HepG2 (cell line): ENCODE results near the gene SAP25. TPM values are rescaled to one million over a fixed set of nuclear protein-coding genes. Genes with fewer than 3 reads are reported as not detected.

Experiments
- BRD4 ChIP-seq: sonication (generic); formaldehyde crosslinking; IDR thresholded peaks from 2 replicates; pipeline ENCODE4 v1.4.0; 2020; ENCODE audit warnings: missing genetic modification reagents
- ELF1 ChIP-seq: sonication (generic); formaldehyde crosslinking; IDR thresholded peaks from 2 replicates; pipeline ENCODE4 v1.4.0; 2020; ENCODE audit warnings: missing genetic modification reagents
- FOXC1 ChIP-seq: sonication (generic); formaldehyde crosslinking; IDR thresholded peaks from 2 replicates; pipeline ENCODE4 v1.8.0; 2022; ENCODE audit warnings: mild to moderate bottlenecking, missing genetic modification reagents, borderline replicate concordance
- HDAC1 ChIP-seq: sonication (generic); formaldehyde crosslinking; IDR thresholded peaks from 2 replicates; pipeline ENCODE4 v1.5.1; 2020; ENCODE audit warnings: mild to moderate bottlenecking, missing genetic modification reagents
- MAFF ChIP-seq: IDR thresholded peaks from 2 replicates; pipeline ENCODE4 v1.6.1; 2011; ENCODE audit warnings: low read depth, low read length, improper control_type of control experiment
- MAFG ChIP-seq: sonication (generic); formaldehyde crosslinking; IDR thresholded peaks from 2 replicates; pipeline ENCODE4 v1.5.1; 2020; ENCODE audit warnings: mild to moderate bottlenecking, missing genetic modification reagents
- MYC ChIP-seq: sonication (generic); formaldehyde crosslinking; IDR thresholded peaks from 2 replicates; pipeline ENCODE4 v1.9.0; 2021; ENCODE audit warnings: missing genetic modification reagents, borderline replicate concordance
- REST ChIP-seq, 2 experiments: IDR thresholded peaks; 2 replicates each; pipeline ENCODE4 v1.6.1; 2011 to 2012; ENCODE audit warnings: low read length in 2 of 2, borderline replicate concordance in 1 of 2, low read depth in 1 of 2, mild to moderate bottlenecking in 1 of 2, moderate library complexity in 1 of 2
- TAF15 ChIP-seq: fragments of 200-400 bp; formaldehyde crosslinking; IDR thresholded peaks from one replicate; pipeline ENCODE4 v1.6.1; 2018; ENCODE audit warnings: mild to moderate bottlenecking, low read depth, low read length; ENCODE audit not compliant: poor library complexity, severe bottlenecking
- TFDP2 ChIP-seq: sonication (generic); formaldehyde crosslinking; IDR thresholded peaks from 2 replicates; pipeline ENCODE4 v1.4.0; 2020; ENCODE audit warnings: missing genetic modification reagents
- ZBTB38 ChIP-seq: sonication (generic); formaldehyde crosslinking; IDR thresholded peaks from 2 replicates; pipeline ENCODE4 v1.5.1; 2020; ENCODE audit warnings: mild to moderate bottlenecking, missing genetic modification reagents
- ZFP82 ChIP-seq: sonication (generic); formaldehyde crosslinking; IDR thresholded peaks from 2 replicates; pipeline ENCODE4 v1.5.1; 2020; ENCODE audit warnings: mild to moderate bottlenecking, missing genetic modification reagents, borderline replicate concordance
- ZNF407 ChIP-seq: sonication (generic); formaldehyde crosslinking; IDR thresholded peaks from one replicate; pipeline ENCODE4 v1.5.1; 2020; ENCODE audit warnings: mild to moderate bottlenecking, missing genetic modification reagents; ENCODE audit errors: not compliant biosample characterization
- ZSCAN25 ChIP-seq: sonication (generic); formaldehyde crosslinking; IDR thresholded peaks from 2 replicates; pipeline ENCODE4 v1.8.0; 2022; ENCODE audit warnings: mild to moderate bottlenecking, missing genetic modification reagents
- ZSCAN30 ChIP-seq: sonication (generic); formaldehyde crosslinking; IDR thresholded peaks from 2 replicates; pipeline ENCODE4 v1.5.0; 2020; ENCODE audit warnings: mild to moderate bottlenecking, missing genetic modification reagents
- polyA plus RNA-seq, 8 experiments: library from polyadenylated mRNA; depleted of rRNA in 3 of 8; stranded (reverse) in 7 of 8; unstranded in 1 of 8; fragments of >200 nt; fragmentation: Illumina TruSeq in 4 of 8; extraction: Trizol in 4 of 8; gene quantifications; 2 replicates each; pipeline versions ENCODE4 v1.2.1 to v1.2.3, GENCODE V29; 2011 to 2016; ENCODE audit warnings: low read depth in 4 of 8, missing spikeins in 1 of 8, mixed read lengths in 1 of 8; ENCODE audit not compliant: insufficient read depth in 1 of 8
- total RNA-seq, 5 experiments: library from RNA; depleted of rRNA; stranded (reverse); fragments of >200 nt; fragmentation: Illumina TruSeq; extraction: Trizol; gene quantifications; 2 replicates each; pipeline ENCODE4 v1.2.3, GENCODE V29; 2016; ENCODE audit warnings: low read depth in 1 of 5

Gene SAP25
- total and polyA plus RNA-seq, 2 of the 13 experiments (the other 11 are each of a cell fraction or from before 2014, with no cell fraction given), result 0.15 to 0.20 TPM

- peak; percentile 12 for TF ChIP-seq HDAC1 (CRISPR knock-in tag)
- TF ChIP-seq REST (IDR thresholded peaks at IDR 0.05; ENCODE audit: borderline replicate concordance in 1 of 2, low read depth in 1 of 2, low read length in 2 of 2), result no peak
- TF ChIP-seq MAFG, result no peak
- TF ChIP-seq ZBTB38 (CRISPR knock-in tag), result peak; percentile 13; the same call in 1 of the 2 replicates
- no peak for TF ChIP-seq ZNF407 (CRISPR knock-in tag)
- no peak for TF ChIP-seq ZSCAN30 (CRISPR knock-in tag)
- no peak; the same call in 1 of the 2 replicates for TF ChIP-seq BRD4 (CRISPR knock-in tag)
- peak; percentile 56; the same call in 1 of the 2 replicates for TF ChIP-seq ZSCAN25
- TF ChIP-seq MYC (CRISPR knock-in tag), result peak; percentile 43; the same call in 1 of the 2 replicates
- no peak for TF ChIP-seq TFDP2
- peak; percentile 83 for TF ChIP-seq ZFP82 (CRISPR knock-in tag)
- no peak for TF ChIP-seq MAFF
- no peak for TF ChIP-seq FOXC1
- peak; percentile 63 for TF ChIP-seq ELF1 (CRISPR knock-in tag)
- TF ChIP-seq TAF15, result peak; percentile 91
Measured at GRCh38 chr7:100568896-100569844, 4.5 kb downstream of the SAP25 start (continued).
